22Rv1 (cell line): ENCODE results near the gene STOML1.

ENCODE experiments used
- CTCF ChIP-seq: fragments of 450-650 bp; IDR thresholded peaks from 2 replicates; pipeline ENCODE4 v1.5.1; 2017; ENCODE audit warnings: mild to moderate bottlenecking
- ZFX ChIP-seq: fragments of 450-650 bp; IDR thresholded peaks from 2 replicates; pipeline ENCODE4 v1.6.1; 2017; ENCODE audit warnings: antibody characterized with exemption, borderline replicate concordance

GRCh38 chr15:73942751-73943270 lies 49.3 kb downstream of the STOML1 start:
- TF ChIP-seq CTCF, result no peak
- no peak for TF ChIP-seq ZFX
